Endothelial cell of umbilical vein (primary cell): ENCODE data around the gene COMMD7. TPM values are rescaled to one million over a fixed set of nuclear protein-coding genes. Genes with fewer than 3 reads are reported as not detected.

Experiments used
- BruUV-seq: library from RNA; stranded (reverse); fragments of 400-500 nt; replicated peaks from 2 replicates; lab custom pipeline; 2021; lab: Mats Ljungman, UMichigan
- CTCF ChIA-PET: fragments of 300-600, 350-600 bp; sonication (Branson Sonifier 250); formaldehyde crosslinking; loops from one replicate; lab custom pipeline; 2021; ENCODE audit warnings: antibody characterized with exemption, inconsistent platforms; lab: Charles Lee
- POLR2A ChIA-PET: fragments of 300-600, 350-600 bp; sonication (Branson Sonifier 250); formaldehyde crosslinking; loops from one replicate; lab custom pipeline; 2021; ENCODE audit warnings: antibody characterized with exemption, inconsistent platforms; lab: Charles Lee
- DNase-seq: peaks from one replicate; pipeline ENCODE4 v3.0.0-alpha.2; 2011; ENCODE audit warnings: low read depth, low spot score
- FAIRE-seq: peaks from 2 replicates; lab custom pipeline; 2011; peaks lifted over from hg19 to GRCh38; lab: Jason Lieb, UNC
- H2AFZ ChIP-seq: 2 replicates; pipeline ENCODE4 v1.6.0; 2012; ENCODE audit warnings: low read depth, low read length, control low read depth, inconsistent platforms
- H3K27ac ChIP-seq: 2 replicates; pipeline ENCODE4 v1.5.1; 2011; ENCODE audit warnings: low read depth, mild to moderate bottlenecking, control low read depth, low read length, moderate library complexity; ENCODE audit not compliant: insufficient read depth
- H3K27me3 ChIP-seq, 2 experiments: 2 replicates each; pipeline versions ENCODE4 v1.6.0 to v1.6.1; 2011; ENCODE audit warnings: low read length in 2 of 2, mixed read lengths in 1 of 2; ENCODE audit not compliant: control insufficient read depth in 2 of 2, insufficient read depth in 2 of 2
- H3K36me3 ChIP-seq, 2 experiments: 2 replicates in 1 of 2; 3 replicates in 1 of 2; pipeline ENCODE4 v1.5.1; 2011; ENCODE audit warnings: low read length in 2 of 2, mild to moderate bottlenecking in 1 of 2, moderate library complexity in 1 of 2; ENCODE audit not compliant: control insufficient read depth in 2 of 2, insufficient read depth in 2 of 2; ENCODE audit errors: extremely low read depth in 1 of 2
- H3K4me1 ChIP-seq: 3 replicates; pipeline ENCODE4 v1.5.1; 2011; ENCODE audit warnings: mild to moderate bottlenecking, low read length; ENCODE audit not compliant: control insufficient read depth, insufficient read depth; ENCODE audit errors: extremely low read depth
- H3K4me2 ChIP-seq: 2 replicates; pipeline ENCODE4 v1.6.1; 2011; ENCODE audit warnings: low read length, control low read depth, mixed read lengths; ENCODE audit not compliant: insufficient read depth
- H3K4me3 ChIP-seq, 3 experiments: fragments of 200-600 bp in 1 of 3; sonication (generic), shearing (Covaris generic) in 1 of 3; replicated peaks in 1 of 3; 2 replicates each; pipeline ENCODE4 v1.5.1; 2011 to 2016; ENCODE audit warnings: control low read depth in 3 of 3, low read length in 3 of 3, mild to moderate bottlenecking in 2 of 3, inconsistent platforms in 1 of 3, low read depth in 1 of 3, moderate library complexity in 1 of 3; ENCODE audit not compliant: insufficient read depth in 1 of 3
- H3K79me2 ChIP-seq: 2 replicates; pipeline ENCODE4 v1.6.0; 2012; ENCODE audit warnings: low read length, inconsistent platforms; ENCODE audit not compliant: control insufficient read depth, insufficient read depth
- H3K9ac ChIP-seq: replicated peaks from 2 replicates; pipeline ENCODE3; 2011; ENCODE audit warnings: low read length, control low read depth; ENCODE audit not compliant: insufficient read depth; ENCODE audit errors: extremely low read depth
- H3K9me1 ChIP-seq: replicated peaks from 3 replicates; pipeline ENCODE4 v1.6.0; 2011; ENCODE audit warnings: mild to moderate bottlenecking, low read length; ENCODE audit not compliant: control insufficient read depth, insufficient read depth; ENCODE audit errors: extremely low read depth
- H3K9me3 ChIP-seq: replicated peaks from 2 replicates; pipeline ENCODE4 v1.5.1; 2012; ENCODE audit warnings: low read length, inconsistent platforms; ENCODE audit not compliant: control insufficient read depth, insufficient read depth
- H4K20me1 ChIP-seq: replicated peaks from 2 replicates; pipeline ENCODE3; 2011; ENCODE audit warnings: mild to moderate bottlenecking, low read length; ENCODE audit not compliant: control insufficient read depth, insufficient read depth; ENCODE audit errors: extremely low read depth
- EZH2 ChIP-seq: IDR thresholded peaks from 2 replicates; pipeline ENCODE4 v1.6.1; 2012; ENCODE audit warnings: borderline replicate concordance, low read depth, mild to moderate bottlenecking, moderate library complexity, low read length, inconsistent platforms; ENCODE audit not compliant: severe bottlenecking
- FOS ChIP-seq: IDR thresholded peaks from 2 replicates; pipeline ENCODE4 v1.6.1; 2011; ENCODE audit warnings: mild to moderate bottlenecking, low read length, moderate library complexity, borderline replicate concordance; ENCODE audit not compliant: insufficient read depth
- GATA2 ChIP-seq: IDR thresholded peaks from 2 replicates; pipeline ENCODE4 v1.7.0; 2011; ENCODE audit warnings: low read depth, mild to moderate bottlenecking, moderate library complexity, mixed read lengths, low read length; ENCODE audit not compliant: insufficient read length, insufficient read depth
- JUN ChIP-seq: IDR thresholded peaks from 2 replicates; pipeline ENCODE4 v1.6.1; 2011; ENCODE audit warnings: borderline replicate concordance, low read depth; ENCODE audit not compliant: insufficient read length, insufficient read depth
- MYC ChIP-seq: IDR thresholded peaks from one replicate; pipeline ENCODE4 v1.6.1; 2011; ENCODE audit warnings: mild to moderate bottlenecking, low read depth, low read length
- POLR2A ChIP-seq: IDR thresholded peaks from 2 replicates; pipeline ENCODE4 v1.6.1; 2012; ENCODE audit warnings: low read depth, mild to moderate bottlenecking, control low read depth, low read length
- POLR2AphosphoS5 ChIP-seq: IDR thresholded peaks from 2 replicates; pipeline ENCODE4 v1.6.1; 2012; ENCODE audit warnings: low read depth, mild to moderate bottlenecking, control low read depth, low read length, moderate library complexity; ENCODE audit not compliant: insufficient read depth
- dilution Hi-C: fragments of 300-500 bp; cut with MboI; formaldehyde crosslinking; loops from one replicate; pipeline ENCODE4 v1.15.0; 2019; ENCODE audit warnings: low sequenced_read_pairs; ENCODE audit not compliant: extremely low pct_ligation_motif_present
- intact Hi-C: fragments of 100-400 bp; cut with micrococcal nuclease; formaldehyde crosslinking; loops from one replicate; pipeline ENCODE4 v1.10.0; 2022
- polyA plus RNA-seq, 4 experiments: library from polyadenylated mRNA; depleted of rRNA in 3 of 4; stranded (reverse) in 3 of 4; unstranded in 1 of 4; fragments of >200 nt; gene quantifications; 2 replicates each; pipeline versions ENCODE4 v1.2.1 to v1.2.3, GENCODE V29; 2011 to 2012; ENCODE audit warnings: missing spikeins in 1 of 4
- total RNA-seq: library from RNA; stranded (reverse); gene quantifications from 2 replicates; pipeline ENCODE4 v1.2.3, GENCODE V29; 2021
- TF ChIP-seq, protein P1 (sequence below): IDR thresholded peaks from 2 replicates; pipeline ENCODE4 v1.6.1; 2011; ENCODE audit not compliant: insufficient read depth, insufficient read length
- TF ChIP-seq, protein P2 (sequence below), 2 donors: IDR thresholded peaks; 1 replicate in 1 of 2; 2 replicates in 1 of 2; pipeline ENCODE4 v1.5.1; 2011; ENCODE audit warnings: low read length in 2 of 2, mild to moderate bottlenecking in 2 of 2, moderate library complexity in 2 of 2, control low read depth in 1 of 2, inconsistent platforms in 1 of 2, low read depth in 1 of 2; ENCODE audit not compliant: insufficient read depth in 1 of 2; ENCODE audit errors: extremely low read depth in 1 of 2

The COMMD7 gene
- total and polyA plus RNA-seq, 2 donors (not counting 3 experiments of a cell fraction or from before 2014, with no cell fraction given) = 58.8 to 72.9 TPM

DNA sequence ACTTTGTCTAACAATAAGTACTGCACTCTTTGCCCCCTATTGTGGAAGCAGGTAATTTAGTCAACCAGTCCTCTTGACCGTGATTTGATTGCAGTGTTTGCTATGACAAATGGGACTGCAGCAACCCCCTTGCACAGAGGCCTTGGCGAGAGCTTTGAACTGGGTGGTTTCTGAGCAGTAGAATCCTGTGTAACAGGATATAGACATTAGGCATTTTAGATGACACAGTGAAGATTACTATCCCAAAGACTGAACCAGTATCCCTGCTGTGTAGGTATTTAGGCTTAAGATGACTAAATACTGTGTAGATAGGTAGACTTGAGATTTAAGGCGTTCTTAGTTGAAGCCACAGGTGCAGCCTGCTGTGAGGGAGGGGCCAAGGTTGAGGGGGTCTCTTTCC, 28.8 kb upstream of the COMMD7 start:
- TF ChIP-seq, protein P1, sequence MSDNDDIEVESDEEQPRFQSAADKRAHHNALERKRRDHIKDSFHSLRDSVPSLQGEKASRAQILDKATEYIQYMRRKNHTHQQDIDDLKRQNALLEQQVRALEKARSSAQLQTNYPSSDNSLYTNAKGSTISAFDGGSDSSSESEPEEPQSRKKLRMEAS = no peak
- no peak for TF ChIP-seq EZH2
- TF ChIP-seq, protein P2, sequence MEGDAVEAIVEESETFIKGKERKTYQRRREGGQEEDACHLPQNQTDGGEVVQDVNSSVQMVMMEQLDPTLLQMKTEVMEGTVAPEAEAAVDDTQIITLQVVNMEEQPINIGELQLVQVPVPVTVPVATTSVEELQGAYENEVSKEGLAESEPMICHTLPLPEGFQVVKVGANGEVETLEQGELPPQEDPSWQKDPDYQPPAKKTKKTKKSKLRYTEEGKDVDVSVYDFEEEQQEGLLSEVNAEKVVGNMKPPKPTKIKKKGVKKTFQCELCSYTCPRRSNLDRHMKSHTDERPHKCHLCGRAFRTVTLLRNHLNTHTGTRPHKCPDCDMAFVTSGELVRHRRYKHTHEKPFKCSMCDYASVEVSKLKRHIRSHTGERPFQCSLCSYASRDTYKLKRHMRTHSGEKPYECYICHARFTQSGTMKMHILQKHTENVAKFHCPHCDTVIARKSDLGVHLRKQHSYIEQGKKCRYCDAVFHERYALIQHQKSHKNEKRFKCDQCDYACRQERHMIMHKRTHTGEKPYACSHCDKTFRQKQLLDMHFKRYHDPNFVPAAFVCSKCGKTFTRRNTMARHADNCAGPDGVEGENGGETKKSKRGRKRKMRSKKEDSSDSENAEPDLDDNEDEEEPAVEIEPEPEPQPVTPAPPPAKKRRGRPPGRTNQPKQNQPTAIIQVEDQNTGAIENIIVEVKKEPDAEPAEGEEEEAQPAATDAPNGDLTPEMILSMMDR (IDR thresholded peaks at IDR 0.05; ENCODE audit: extremely low read depth in 1 of 2, insufficient read depth in 1 of 2, low read depth in 1 of 2, low read length in 2 of 2) = no peak
- TF ChIP-seq POLR2A = no peak
- no peak for TF ChIP-seq GATA2
- no peak for TF ChIP-seq JUN
- no peak for TF ChIP-seq FOS
- TF ChIP-seq POLR2AphosphoS5 = no peak
- TF ChIP-seq MYC = no peak
- no peaks in the 10 kb centered on the region for H4K20me1 ChIP-seq
- H3K27ac ChIP-seq = no peak overlapping the region
- no peaks in the 10 kb centered on the region for H3K79me2 ChIP-seq
- no peak overlapping the region for H3K4me3 ChIP-seq
- H3K9me3 ChIP-seq = no peaks in the 10 kb centered on the region
- FAIRE-seq (no peak), DNase-seq (no peak)
- no peaks in the 10 kb centered on the region for H3K9me1 ChIP-seq
- H3K9ac ChIP-seq = no peak overlapping the region
- dilution Hi-C loops = no loop called here
- H3K4me1 ChIP-seq = no peaks in the 10 kb centered on the region
- ChIA-PET POLR2A (no interaction called here), CTCF (no interaction called here)
- intact Hi-C loops = no loop called here
- no peak overlapping the region for H2AFZ ChIP-seq
- H3K27me3 ChIP-seq = no peaks in the 10 kb centered on the region
- H3K4me2 ChIP-seq = no peak overlapping the region
- no TSS peak for BruUV-seq
- no peaks in the 10 kb centered on the region for H3K36me3 ChIP-seq
